H9 (cell line): Measurements from ENCODE around the gene RUNX1. TPM values are rescaled to one million over a fixed set of nuclear protein-coding genes. Genes with fewer than 3 reads are reported as not detected.

Experiments used
- DNase-seq: peaks from one replicate; pipeline ENCODE4 v3.0.0-alpha.2; 2017
- H2AFZ ChIP-seq: one replicate; pipeline ENCODE4 v1.6.1; 2013; ENCODE audit warnings: mild to moderate bottlenecking, low read length, control low read depth, moderate library complexity
- H2AK5ac ChIP-seq: 2 replicates; pipeline ENCODE4 v1.6.1; 2013; ENCODE audit warnings: low read length, control low read depth, mixed read lengths; ENCODE audit not compliant: insufficient read length
- H2BK120ac ChIP-seq: one replicate; pipeline ENCODE4 v1.6.1; 2013; ENCODE audit warnings: low read depth, mild to moderate bottlenecking, low read length, control low read depth, inconsistent platforms; ENCODE audit not compliant: poor library complexity, severe bottlenecking
- H2BK12ac ChIP-seq: 2 replicates; pipeline ENCODE4 v1.6.1; 2013; ENCODE audit warnings: low read length, control low read depth, mixed read lengths, low read depth; ENCODE audit not compliant: insufficient read length
- H2BK15ac ChIP-seq: 2 replicates; pipeline ENCODE4 v1.6.1; 2013; ENCODE audit warnings: low read depth, low read length, control low read depth
- H2BK20ac ChIP-seq: one replicate; pipeline ENCODE4 v1.6.1; 2013; ENCODE audit warnings: low read depth, mild to moderate bottlenecking, low read length, control low read depth, inconsistent platforms; ENCODE audit not compliant: poor library complexity, severe bottlenecking
- H2BK5ac ChIP-seq: 2 replicates; pipeline ENCODE4 v1.6.1; 2013; ENCODE audit warnings: low read length, control low read depth, mixed read lengths; ENCODE audit not compliant: insufficient read length
- H3K14ac ChIP-seq: 2 replicates; pipeline ENCODE4 v1.6.1; 2013; ENCODE audit warnings: low read length, control low read depth; ENCODE audit not compliant: insufficient read depth
- H3K18ac ChIP-seq: 2 replicates; pipeline ENCODE4 v1.6.1; 2013; ENCODE audit warnings: low read depth, mild to moderate bottlenecking, mixed read lengths, low read length, control low read depth; ENCODE audit not compliant: insufficient read length
- H3K23ac ChIP-seq: 2 replicates; pipeline ENCODE4 v1.6.1; 2013; ENCODE audit warnings: low read length, control low read depth, mixed read lengths, low read depth; ENCODE audit not compliant: insufficient read length
- H3K23me2 ChIP-seq: 2 replicates; pipeline ENCODE4 v1.6.1; 2013; ENCODE audit warnings: low read depth, mild to moderate bottlenecking, mixed read lengths, low read length, control low read depth; ENCODE audit not compliant: insufficient read length, poor library complexity, severe bottlenecking
- H3K27ac ChIP-seq: 2 replicates; pipeline ENCODE4 v1.5.1; 2013; ENCODE audit warnings: low read length, control low read depth, mixed read lengths, low read depth; ENCODE audit not compliant: insufficient read length
- H3K27me3 ChIP-seq: 2 replicates; pipeline ENCODE4 v1.6.1; 2013; ENCODE audit warnings: low read length, control low read depth, inconsistent platforms; ENCODE audit not compliant: insufficient read depth
- H3K4ac ChIP-seq: 2 replicates; pipeline ENCODE4 v1.6.1; 2013; ENCODE audit warnings: low read depth, mild to moderate bottlenecking, control low read depth, inconsistent platforms, low read length, moderate library complexity
- H3K4me1 ChIP-seq: 2 replicates; pipeline ENCODE4 v1.6.1; 2013; ENCODE audit warnings: low read length, control low read depth, inconsistent platforms; ENCODE audit not compliant: insufficient read depth
- H3K4me2 ChIP-seq: 2 replicates; pipeline ENCODE4 v1.6.1; 2013; ENCODE audit warnings: low read length, control low read depth, mixed read lengths; ENCODE audit not compliant: insufficient read length, insufficient read depth
- H3K56ac ChIP-seq: 2 replicates; pipeline ENCODE4 v1.6.1; 2013; ENCODE audit warnings: low read depth, mild to moderate bottlenecking, mixed read lengths, low read length, control low read depth; ENCODE audit not compliant: insufficient read length
- H3K79me1 ChIP-seq: 2 replicates; pipeline ENCODE4 v1.6.1; 2013; ENCODE audit warnings: low read depth, mild to moderate bottlenecking, moderate library complexity, low read length, control low read depth, inconsistent platforms; ENCODE audit not compliant: insufficient read depth, poor library complexity, severe bottlenecking
- H3K79me2 ChIP-seq: 2 replicates; pipeline ENCODE4 v1.6.1; 2013; ENCODE audit warnings: low read length, control low read depth, inconsistent platforms; ENCODE audit not compliant: insufficient read depth
- H3K9ac ChIP-seq: 2 replicates; pipeline ENCODE4 v1.6.1; 2013; ENCODE audit warnings: low read length, control low read depth, mixed read lengths; ENCODE audit not compliant: insufficient read length; ENCODE audit errors: extremely low read depth
- H3K9me3 ChIP-seq: one replicate; pipeline ENCODE4 v1.6.1; 2013; ENCODE audit warnings: low read depth, low read length, inconsistent platforms; ENCODE audit not compliant: control insufficient read depth
- H3T11ph ChIP-seq: one replicate; pipeline ENCODE4 v1.6.1; 2013; ENCODE audit warnings: mild to moderate bottlenecking, low read length, control low read depth, inconsistent platforms
- H4K20me1 ChIP-seq: one replicate; pipeline ENCODE4 v1.6.1; 2013; ENCODE audit not compliant: control insufficient read depth, insufficient read length, insufficient read depth
- H4K5ac ChIP-seq: 2 replicates; pipeline ENCODE4 v1.6.1; 2013; ENCODE audit warnings: low read depth, mild to moderate bottlenecking, mixed read lengths, low read length, control low read depth; ENCODE audit not compliant: insufficient read length
- H4K8ac ChIP-seq: replicated peaks from 2 replicates; pipeline ENCODE4 v1.6.1; 2013; ENCODE audit warnings: low read length, control low read depth, mixed read lengths, low read depth; ENCODE audit not compliant: insufficient read length
- H4K91ac ChIP-seq: 2 replicates; pipeline ENCODE4 v1.6.1; 2013; ENCODE audit warnings: low read depth, mild to moderate bottlenecking, moderate library complexity, mixed read lengths, low read length, control low read depth; ENCODE audit not compliant: insufficient read length
- H3K27ac Mint-ChIP-seq, 3 experiments: 2 replicates in 2 of 3; 3 replicates in 1 of 3; pipeline ENCODE4 v1.8.0; 2020 to 2021; ENCODE audit warnings: mixed read lengths in 3 of 3, mild to moderate bottlenecking in 1 of 3, moderate library complexity in 1 of 3
- H3K27me3 Mint-ChIP-seq: 2 replicates; pipeline ENCODE4 v1.8.0; 2021; ENCODE audit warnings: low read depth, mild to moderate bottlenecking, moderate library complexity, mixed read lengths
- H3K36me3 Mint-ChIP-seq, 3 experiments: 2 replicates in 2 of 3; 3 replicates in 1 of 3; pipeline ENCODE4 v1.8.0; 2020 to 2021; ENCODE audit warnings: low read depth in 3 of 3, mixed read lengths in 3 of 3; ENCODE audit not compliant: insufficient read depth in 1 of 3
- H3K4me1 Mint-ChIP-seq, 2 experiments: 2 replicates each; pipeline ENCODE4 v1.8.0; 2020; ENCODE audit warnings: mixed read lengths in 2 of 2
- H3K4me3 Mint-ChIP-seq, 2 experiments: 2 replicates in 1 of 2; 3 replicates in 1 of 2; pipeline ENCODE4 v1.8.0; 2020 to 2021; ENCODE audit warnings: mild to moderate bottlenecking in 2 of 2, mixed read lengths in 2 of 2, moderate library complexity in 1 of 2
- H3K9me3 Mint-ChIP-seq, 2 experiments: 2 replicates in 1 of 2; 3 replicates in 1 of 2; pipeline ENCODE4 v1.8.0; 2020; ENCODE audit warnings: mild to moderate bottlenecking in 2 of 2, mixed read lengths in 2 of 2, moderate library complexity in 1 of 2
- CTCF ChIP-seq: fragments of 200-600 bp; sonication (generic); conservative IDR thresholded peaks from 3 replicates; pipeline ENCODE4 v1.8.0; 2021; ENCODE audit warnings: antibody characterized with exemption, mild to moderate bottlenecking
- WGBS: extraction: QIAGEN DNeasy Blood & Tissue Kit; methylation state at CpG from one replicate; pipeline ENCODE4 v1.1.7; 2013; ENCODE audit warnings: missing lambda C conversion rate, low lambda C conversion rate, mixed read lengths; ENCODE audit not compliant: insufficient read length; ENCODE audit errors: extremely low coverage; 5-methylcytosine and 5-hydroxymethylcytosine counted together
- total RNA-seq: library from RNA; stranded (reverse); gene quantifications from 2 replicates; pipeline ENCODE4 v1.2.1, GENCODE V29; 2021

The RUNX1 gene
- total RNA-seq, 1 experiment from 2014 or later = 0.72 TPM

DNA sequence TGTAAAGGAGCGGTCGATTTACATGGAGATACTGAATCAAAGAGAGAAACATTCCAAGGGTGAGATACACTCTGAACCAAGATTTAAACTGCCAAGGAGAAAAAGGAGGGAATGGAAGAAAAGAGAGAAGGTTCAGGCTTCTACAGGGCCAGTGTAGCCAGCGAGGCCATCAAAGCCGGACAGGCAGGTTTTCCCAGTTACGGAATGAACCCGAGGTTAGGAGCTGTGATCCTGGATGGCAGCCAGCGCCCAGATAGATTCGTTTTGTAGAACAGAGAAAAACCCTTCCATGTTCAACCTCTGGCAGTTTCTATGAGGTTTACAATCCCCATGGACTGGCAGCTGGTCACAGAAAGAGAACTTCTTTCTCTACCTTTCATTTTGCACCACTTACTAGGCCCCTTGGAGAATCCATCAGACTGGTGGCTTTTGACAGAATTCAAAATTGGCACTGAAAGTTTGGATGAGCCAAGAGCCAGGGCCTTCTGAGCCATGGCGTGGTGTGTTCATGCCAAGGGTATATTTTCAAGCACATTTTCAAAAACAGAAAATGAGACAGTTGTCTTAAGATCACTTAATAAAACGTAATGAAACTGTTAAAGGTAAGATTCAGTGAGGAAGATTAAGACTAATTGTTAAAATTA, 171.5 kb downstream of the RUNX1 start:
- H3K27me3 Mint-ChIP-seq = peaks cover 62% of the 10 kb centered on the region
- H3K4me3 Mint-ChIP-seq = no peak overlapping the region
- no peaks in the 10 kb centered on the region for H3K4me1 ChIP-seq
- no peak for DNase-seq
- no peak overlapping the region for H4K91ac ChIP-seq
- H3K23ac ChIP-seq = no peak overlapping the region
- no peak overlapping the region for H2BK5ac ChIP-seq
- H3K9me3 Mint-ChIP-seq = no peaks in the 10 kb centered on the region
- H3K4me2 ChIP-seq = no peak overlapping the region
- H3K18ac ChIP-seq = no peak overlapping the region
- no peaks in the 10 kb centered on the region; a peak in 1 of 7 replicates for H3K36me3 Mint-ChIP-seq
- no peak overlapping the region for H3K27ac ChIP-seq
- H4K5ac ChIP-seq = no peak overlapping the region
- no peak overlapping the region for H3T11ph ChIP-seq
- no peak overlapping the region for H3K4ac ChIP-seq
- no peak overlapping the region for H2BK120ac ChIP-seq
- no peak overlapping the region for H3K56ac ChIP-seq
- H4K8ac ChIP-seq = no peak overlapping the region
- TF ChIP-seq CTCF = no peak
- no peaks in the 10 kb centered on the region for H3K79me1 ChIP-seq
- H3K4me1 Mint-ChIP-seq = peaks cover 3 to 4% of the 10 kb centered on the region in 2 experiments; a peak in 3 of 4 replicates
- H3K27ac Mint-ChIP-seq = no peak overlapping the region
- no peaks in the 10 kb centered on the region for H3K23me2 ChIP-seq
- H2BK12ac ChIP-seq = no peak overlapping the region
- no CpG with 5 or more reads among the region's 10 CpGs for whole genome bisulfite sequencing
- H3K14ac ChIP-seq = no peak overlapping the region; the same call in 1 of the 2 replicates
- H2BK20ac ChIP-seq = no peak overlapping the region
- H3K9ac ChIP-seq = no peak overlapping the region
- H2AFZ ChIP-seq = no peak overlapping the region
- H3K79me2 ChIP-seq = no peaks in the 10 kb centered on the region
- H4K20me1 ChIP-seq = no peaks in the 10 kb centered on the region
- H3K9me3 ChIP-seq = no peaks in the 10 kb centered on the region
- no peak overlapping the region for H2AK5ac ChIP-seq
- no peak overlapping the region for H2BK15ac ChIP-seq
- H3K27me3 ChIP-seq = no peaks in the 10 kb centered on the region; the same call in 1 of the 2 replicates
